Pons (tissue), 1 donor: Measurements from ENCODE around the gene TFDP3.

Experiments used
- DNase-seq: peaks from one replicate; pipeline ENCODE4 v3.0.0-alpha.2; 2016; ENCODE audit warnings: low spot score

Gene TFDP3

DNA sequence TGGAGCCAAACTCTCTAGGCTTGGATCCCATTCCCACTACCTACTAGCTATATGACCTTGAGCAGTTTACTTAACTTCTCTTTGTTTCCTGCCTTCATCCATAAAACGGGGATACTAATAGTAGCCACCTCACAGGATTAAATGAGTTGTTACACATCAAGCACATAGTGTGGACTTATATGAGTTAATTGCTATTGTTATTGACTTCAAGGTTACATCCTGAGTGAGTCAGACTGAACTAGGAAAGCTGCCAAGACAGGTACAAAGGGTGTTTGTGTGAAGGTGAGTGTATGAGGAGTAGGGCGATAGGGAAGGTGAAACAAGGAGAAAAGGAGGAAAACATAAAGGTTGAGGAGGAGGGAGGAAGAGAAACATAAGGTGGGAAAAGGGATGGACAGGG is 32.2 kb downstream of the TFDP3 start:
- DNase-seq, result no peak

DNA sequence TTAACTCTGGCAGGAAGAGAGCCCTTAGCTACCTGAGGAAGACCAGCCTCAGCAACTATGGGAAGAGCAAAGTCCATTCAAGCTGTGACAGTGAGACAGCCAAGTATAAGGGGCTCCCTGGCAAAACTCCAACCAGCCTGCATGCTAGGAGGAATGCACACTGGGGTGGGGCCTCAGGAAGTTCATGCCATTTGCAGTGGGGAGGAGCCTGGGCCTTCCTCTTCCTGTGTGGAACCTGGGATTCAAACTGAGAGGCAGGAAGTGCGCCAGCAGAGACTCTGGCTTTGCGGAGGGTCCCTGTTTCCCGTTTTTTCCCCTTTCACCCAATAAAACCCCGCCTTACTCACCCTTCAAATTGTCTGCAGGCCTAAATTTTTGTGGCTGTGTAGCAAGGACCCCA is 33.0 kb downstream of the TFDP3 start:
- DNase-seq, result no peak

GRCh38 chrX:133183806-133184205 is 34.3 kb downstream of the TFDP3 start:
- DNase-seq, result no peak

- DNase-seq, result no peak
Measured at GRCh38 chrX:133179500-133179899, 38.7 kb downstream of the TFDP3 start.

GRCh38 chrX:133177202-133177601 is 41.0 kb downstream of the TFDP3 start:
- DNase-seq, result no peak

DNA sequence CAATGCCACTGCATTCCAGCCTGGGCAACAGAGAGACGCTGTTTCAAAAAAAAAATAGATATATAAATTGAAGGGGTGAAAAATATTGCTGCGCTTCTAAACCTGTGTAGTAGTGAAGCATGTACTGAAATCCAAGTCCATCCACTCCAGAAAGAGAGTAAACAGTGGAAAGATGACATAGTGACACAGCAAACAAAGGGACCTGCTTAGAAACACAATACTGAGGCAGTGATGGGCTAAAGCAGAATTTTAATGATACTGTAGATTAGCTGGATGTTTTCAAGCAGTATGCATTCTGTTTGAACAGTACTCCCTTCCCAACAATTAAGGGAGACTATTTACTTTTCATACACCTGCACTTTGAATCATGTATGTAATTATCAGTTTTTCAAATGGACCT is 42.5 kb downstream of the TFDP3 start:
- DNase-seq, result no peak

GRCh38 chrX:133175162-133175561 is 43.0 kb downstream of the TFDP3 start:
- DNase-seq, result no peak

DNA sequence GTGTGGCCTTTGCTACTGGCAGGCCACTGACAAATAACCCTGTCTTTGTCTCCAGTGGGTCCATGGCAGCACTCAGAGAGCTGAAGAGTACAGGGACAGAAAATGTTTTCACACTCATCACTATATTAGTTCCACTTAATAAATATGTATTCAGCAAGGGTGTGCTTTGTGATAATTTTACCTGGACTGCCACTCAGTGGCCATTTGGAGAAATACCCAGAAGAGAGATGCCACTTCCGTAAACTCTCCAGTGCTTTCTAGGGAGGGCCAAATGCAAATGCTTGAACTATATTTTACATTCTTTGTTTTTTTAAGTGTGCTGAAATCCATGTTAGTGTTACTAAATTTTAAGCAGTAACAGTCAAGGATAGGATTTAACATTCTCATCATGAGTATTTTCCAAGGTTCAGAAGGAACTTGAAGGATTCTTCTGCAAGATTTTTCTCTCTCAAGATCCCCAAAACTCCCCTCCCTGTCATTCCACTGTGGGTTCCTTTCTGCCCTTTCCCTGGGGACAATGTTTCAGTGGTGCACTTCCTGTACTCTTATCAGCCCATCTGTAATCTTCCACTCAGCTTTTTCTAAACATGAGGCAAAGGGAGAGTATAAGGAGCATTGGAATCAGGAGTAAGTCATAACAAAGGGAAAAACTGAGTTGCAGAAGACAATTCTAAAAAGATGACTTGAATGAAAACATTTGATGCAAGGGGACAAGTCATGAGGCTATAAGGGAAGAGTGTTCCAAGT is 46.0 kb downstream of the TFDP3 start:
- peak; percentile 13 for DNase-seq
